Gastroesophageal sphincter (tissue), 3 donors: ENCODE measurements around the gene NUP133.

Experiments used
- EP300 ChIP-seq: sonication (generic); formaldehyde crosslinking; IDR thresholded peaks from one replicate; pipeline ENCODE4 v1.6.1; 2017; ENCODE audit warnings: antibody characterized with exemption, mild to moderate bottlenecking
- POLR2A ChIP-seq, 2 donors: fragments of 450-650 bp; IDR thresholded peaks; one replicate each; pipeline ENCODE4 v1.6.1; 2017; ENCODE audit warnings: antibody characterized with exemption in 2 of 2, mild to moderate bottlenecking in 2 of 2, moderate library complexity in 1 of 2
- POLR2AphosphoS5 ChIP-seq: sonication (generic); formaldehyde crosslinking; IDR thresholded peaks from one replicate; pipeline ENCODE4 v1.6.1; 2017; ENCODE audit warnings: antibody characterized with exemption
- TF ChIP-seq, protein P1 (sequence below), 4 experiments: fragments of 200-600 bp in 2 of 4; fragments of 450-650 bp in 2 of 4; sonication (generic) in 1 of 4; IDR thresholded peaks; one replicate each; pipeline ENCODE4 v1.5.1; 2017 to 2019; ENCODE audit warnings: antibody characterized with exemption in 4 of 4, mild to moderate bottlenecking in 2 of 4, moderate library complexity in 2 of 4

GRCh38 chr1:229407206-229408026 is 100.7 kb downstream of the NUP133 start:
- no peak for TF ChIP-seq POLR2A (IDR thresholded peaks at IDR 0.05)
- TF ChIP-seq, protein P1, sequence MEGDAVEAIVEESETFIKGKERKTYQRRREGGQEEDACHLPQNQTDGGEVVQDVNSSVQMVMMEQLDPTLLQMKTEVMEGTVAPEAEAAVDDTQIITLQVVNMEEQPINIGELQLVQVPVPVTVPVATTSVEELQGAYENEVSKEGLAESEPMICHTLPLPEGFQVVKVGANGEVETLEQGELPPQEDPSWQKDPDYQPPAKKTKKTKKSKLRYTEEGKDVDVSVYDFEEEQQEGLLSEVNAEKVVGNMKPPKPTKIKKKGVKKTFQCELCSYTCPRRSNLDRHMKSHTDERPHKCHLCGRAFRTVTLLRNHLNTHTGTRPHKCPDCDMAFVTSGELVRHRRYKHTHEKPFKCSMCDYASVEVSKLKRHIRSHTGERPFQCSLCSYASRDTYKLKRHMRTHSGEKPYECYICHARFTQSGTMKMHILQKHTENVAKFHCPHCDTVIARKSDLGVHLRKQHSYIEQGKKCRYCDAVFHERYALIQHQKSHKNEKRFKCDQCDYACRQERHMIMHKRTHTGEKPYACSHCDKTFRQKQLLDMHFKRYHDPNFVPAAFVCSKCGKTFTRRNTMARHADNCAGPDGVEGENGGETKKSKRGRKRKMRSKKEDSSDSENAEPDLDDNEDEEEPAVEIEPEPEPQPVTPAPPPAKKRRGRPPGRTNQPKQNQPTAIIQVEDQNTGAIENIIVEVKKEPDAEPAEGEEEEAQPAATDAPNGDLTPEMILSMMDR (IDR thresholded peaks at IDR 0.05): no peak
- no peak for TF ChIP-seq POLR2AphosphoS5
- no peak for TF ChIP-seq EP300
